GM20000 (cell line): ENCODE measurements around the gene NUDT14.

Experiments
- DNase-seq: peaks from one replicate; pipeline ENCODE4 v3.0.0; 2012; ENCODE audit warnings: low spot score
- CTCF ChIP-seq: IDR thresholded peaks from 2 replicates; pipeline ENCODE4 v1.5.1; 2012; ENCODE audit warnings: mild to moderate bottlenecking, control low read depth; ENCODE audit errors: extremely low read depth, missing control alignments

NUDT14 gene

DNA sequence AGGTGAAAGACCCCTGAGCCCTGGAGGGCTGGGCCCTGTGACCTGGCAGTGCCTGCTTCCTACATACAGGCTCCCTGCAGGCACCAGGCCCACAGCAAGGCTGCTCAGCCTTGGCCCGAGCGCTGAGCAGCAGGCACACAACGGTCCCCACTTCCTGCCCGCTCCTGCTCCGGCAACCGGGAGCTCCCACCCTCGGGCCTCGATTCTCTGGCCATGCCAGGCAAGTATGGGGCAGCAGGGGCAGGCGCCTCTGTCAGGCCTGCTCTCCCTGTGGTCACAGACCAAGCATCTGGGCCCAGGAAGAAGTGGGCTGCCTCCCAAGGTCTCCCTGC lies 30.6 kb upstream of the NUDT14 start:
- DNase-seq = no peak

GRCh38 chr14:105211086-105211757 lies 30.1 kb upstream of the NUDT14 start:
- DNase-seq = no peak

More for the DNA sequence above, 30.6 kb upstream of the NUDT14 start:
- TF ChIP-seq CTCF = no peak

GRCh38 chr14:105210266-105211025 lies 29.3 kb upstream of the NUDT14 start:
- TF ChIP-seq CTCF = no peak
- no peak for DNase-seq

More at GRCh38 chr14:105211086-105211757, 30.1 kb upstream of the NUDT14 start:
- TF ChIP-seq CTCF = no peak

DNA sequence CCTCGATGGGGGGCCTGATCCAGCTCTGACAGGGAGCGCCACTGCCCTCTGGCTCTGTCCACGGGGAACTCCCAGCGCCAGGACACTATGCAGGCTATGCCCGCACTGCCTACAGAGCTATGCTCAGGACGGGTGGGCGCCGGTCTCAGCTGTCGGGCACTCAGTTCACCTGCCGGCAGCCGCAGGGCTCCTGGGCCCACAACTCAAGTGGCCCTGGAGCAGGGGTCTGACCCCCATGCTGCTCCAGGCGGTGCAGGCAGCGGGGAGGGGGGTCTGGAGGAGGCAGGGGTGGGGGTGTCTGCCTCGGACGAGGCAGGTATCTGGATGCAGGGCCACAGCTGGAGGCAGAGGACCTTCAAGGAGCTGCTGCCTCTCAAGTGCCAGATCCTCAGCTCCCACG lies 28.5 kb upstream of the NUDT14 start:
- DNase-seq = no peak
- TF ChIP-seq CTCF = no peak

DNA sequence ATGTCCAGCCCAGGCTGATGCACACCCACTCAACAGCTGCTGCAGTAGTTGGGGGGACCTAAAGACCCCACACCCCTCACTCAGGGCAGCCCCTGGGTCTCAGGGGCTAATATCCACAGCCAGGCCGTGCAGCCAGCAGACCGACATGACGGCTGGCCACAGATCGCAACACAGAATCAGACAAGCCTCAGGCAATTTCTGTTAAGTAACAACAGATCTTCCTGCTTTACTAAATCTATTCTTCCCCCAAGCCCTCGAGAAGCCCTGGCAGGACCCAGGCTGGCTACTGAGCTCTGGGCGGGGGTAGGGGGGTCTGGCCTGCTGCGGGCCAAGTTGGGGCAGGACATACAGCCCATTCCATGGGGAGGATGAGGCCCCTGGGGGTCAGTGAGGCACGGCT lies 28.0 kb upstream of the NUDT14 start:
- DNase-seq = no peak
- no peak for TF ChIP-seq CTCF

DNA sequence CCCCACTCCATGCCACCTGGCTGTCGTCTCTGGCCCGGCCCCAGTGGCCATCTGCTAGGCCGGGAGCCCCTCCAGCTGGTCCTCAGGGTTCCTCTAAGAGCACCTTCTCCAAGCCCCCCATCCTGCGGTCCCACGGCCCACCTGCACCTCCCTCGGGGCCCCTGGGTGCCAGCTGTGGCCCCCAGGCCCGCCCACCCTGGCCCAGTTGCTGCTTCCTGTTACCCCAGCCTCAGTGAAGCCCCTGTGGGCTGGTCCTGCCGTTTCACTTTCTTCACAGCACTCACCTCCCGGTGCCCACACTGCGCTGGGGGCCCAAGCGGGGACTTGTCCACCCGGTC lies 27.6 kb upstream of the NUDT14 start:
- TF ChIP-seq CTCF = no peak
- no peak for DNase-seq

GRCh38 chr14:105207996-105208737 lies 27.1 kb upstream of the NUDT14 start:
- TF ChIP-seq CTCF = no peak
- no peak for DNase-seq
